Uterus (tissue), 2 donors: ENCODE measurements around the gene SEC22A.

Experiments
- CTCF ChIP-seq, 4 experiments: fragments of 200-600 bp in 2 of 4; fragments of 450-650 bp in 2 of 4; sonication (generic) in 2 of 4; IDR thresholded peaks; one replicate each; pipeline ENCODE4 v1.5.1; 2016 to 2019; ENCODE audit warnings: antibody characterized with exemption in 4 of 4, mild to moderate bottlenecking in 2 of 4, moderate library complexity in 1 of 4
- POLR2A ChIP-seq, 2 donors: fragments of 450-650 bp; IDR thresholded peaks; one replicate each; pipeline ENCODE4 v1.6.1; 2016; ENCODE audit warnings: antibody characterized with exemption in 2 of 2, mild to moderate bottlenecking in 1 of 2, moderate library complexity in 1 of 2

- TF ChIP-seq POLR2A (IDR thresholded peaks at IDR 0.05) (no peak), CTCF (IDR thresholded peaks at IDR 0.05) (no peak)
Observed at GRCh38 chr3:123282461-123282860, 80.7 kb downstream of the SEC22A start.
